Suppressor macrophage (primary cell): ENCODE results near the gene NXPE3.

Experiments used
- DNase-seq, 4 experiments: peaks; one replicate each; pipeline ENCODE4 v3.0.0-alpha.2; 2020 to 2022

Gene NXPE3

GRCh38 chr3:101803173-101803782 is 24.3 kb downstream of the NXPE3 start:
- DNase-seq = peak; percentile 81 to 90 (median 84)

GRCh38 chr3:101803939-101804338 is 24.9 kb downstream of the NXPE3 start:
- no peak for DNase-seq

- no peak for DNase-seq
These were observed 27.5 kb downstream of the NXPE3 start for GRCh38 chr3:101806491-101806890.

- no peak for DNase-seq
These were observed 28.9 kb downstream of the NXPE3 start for GRCh38 chr3:101807888-101808287.

- peak; percentile 57 to 81 (median 68) for DNase-seq
These were observed 30.4 kb downstream of the NXPE3 start for GRCh38 chr3:101809178-101810021.

GRCh38 chr3:101810022-101810418 is 31.0 kb downstream of the NXPE3 start:
- peak in 1 of 4 experiments; percentile 12 for DNase-seq

- no peak for DNase-seq
These were observed 32.9 kb downstream of the NXPE3 start for GRCh38 chr3:101811875-101812274.

GRCh38 chr3:101812895-101813294 is 33.9 kb downstream of the NXPE3 start:
- no peak for DNase-seq

GRCh38 chr3:101813817-101814440 is 34.9 kb downstream of the NXPE3 start:
- DNase-seq = peak; percentile 12 to 72 (median 56)

- DNase-seq = no peak
These were observed 35.8 kb downstream of the NXPE3 start for GRCh38 chr3:101814835-101815234.

- DNase-seq = no peak
These were observed 37.5 kb downstream of the NXPE3 start for GRCh38 chr3:101816215-101817149.

- DNase-seq = no peak
These were observed 39.0 kb downstream of the NXPE3 start for GRCh38 chr3:101817992-101818391.

- peak in 3 of 4 experiments; percentile 13 to 54 (median 53) for DNase-seq
These were observed 40.7 kb downstream of the NXPE3 start for GRCh38 chr3:101819649-101820206.

- no peak for DNase-seq
These were observed 42.5 kb downstream of the NXPE3 start for GRCh38 chr3:101821503-101821902.

- no peak for DNase-seq
These were observed 44.5 kb downstream of the NXPE3 start for GRCh38 chr3:101823525-101823924.

GRCh38 chr3:101824702-101825101 is 45.7 kb downstream of the NXPE3 start:
- DNase-seq = peak in 1 of 4 experiments; percentile 9

GRCh38 chr3:101825904-101826445 is 47.0 kb downstream of the NXPE3 start:
- no peak for DNase-seq

GRCh38 chr3:101827211-101828174 is 48.5 kb downstream of the NXPE3 start:
- DNase-seq = peak; percentile 89 to 94 (median 93)

GRCh38 chr3:101828276-101828675 is 49.3 kb downstream of the NXPE3 start:
- no peak for DNase-seq

GRCh38 chr3:101828691-101829436 is 49.9 kb downstream of the NXPE3 start:
- DNase-seq = peak in 3 of 4 experiments; percentile 37 to 51 (median 41)
